GM12878 (cell line): ENCODE data around the gene OR6B2. TPM values are rescaled to one million over a fixed set of nuclear protein-coding genes. Genes with fewer than 3 reads are reported as not detected.

ENCODE experiments used
- ATAC-seq: fragments of 200-7000 bp; cut with Tn5 transposase; 3 replicates; pipeline ENCODE4 v1.9.1; 2020; ENCODE audit warnings: mild to moderate bottlenecking, moderate library complexity
- BruUV-seq: library from RNA; stranded (reverse); fragments of 400-500 nt; replicated peaks from 2 replicates; lab custom pipeline; 2021; lab: Mats Ljungman, UMichigan
- CTCF ChIA-PET: fragments of 300-600 bp; sonication (Branson Sonifier 250); formaldehyde crosslinking; extraction: SDS; loops from one replicate; lab custom pipeline; 2021; ENCODE audit warnings: inconsistent platforms; lab: Yijun Ruan, JAX
- POLR2A ChIA-PET: fragments of 350-600 bp; formaldehyde crosslinking; extraction: SDS; loops from one replicate; lab custom pipeline; 2021; ENCODE audit warnings: inconsistent platforms; lab: Charles Lee
- RAD21 ChIA-PET: fragments of 300-600 bp; sonication (Branson Sonifier 250); formaldehyde crosslinking; loops from one replicate; lab custom pipeline; 2023; ENCODE audit warnings: antibody characterized with exemption; ENCODE audit not compliant: unreplicated experiment; lab: Charles Lee
- SMC1A ChIA-PET: fragments of 300-600 bp; sonication (Branson Sonifier 250); formaldehyde crosslinking; loops from one replicate; lab custom pipeline; 2023; ENCODE audit not compliant: unreplicated experiment, uncharacterized antibody; lab: Charles Lee
- DNase-seq: peaks from one replicate; pipeline ENCODE4 v3.0.0-alpha.2; 2011; ENCODE audit warnings: low read depth, low spot score
- FAIRE-seq: peaks from 3 replicates; lab custom pipeline; 2011; peaks lifted over from hg19 to GRCh38; lab: Jason Lieb, UNC
- H2AFZ ChIP-seq: 2 replicates; pipeline ENCODE4 v1.6.0; 2011; ENCODE audit warnings: low read depth, low read length, control low read depth; ENCODE audit not compliant: control insufficient read depth
- H3K27ac ChIP-seq: 2 replicates; pipeline ENCODE4 v1.5.1; 2011; ENCODE audit warnings: control low read depth; ENCODE audit not compliant: control insufficient read depth, insufficient read depth
- H3K27me3 ChIP-seq, 2 experiments: replicated peaks in 1 of 2; 2 replicates each; pipeline versions ENCODE4 v1.6.0 to v1.6.1; 2011; ENCODE audit warnings: low read length in 1 of 2; ENCODE audit not compliant: control insufficient read depth in 2 of 2, insufficient read depth in 2 of 2
- H3K36me3 ChIP-seq, 2 experiments: 2 replicates each; pipeline ENCODE4 v1.5.1; 2011; ENCODE audit warnings: low read length in 1 of 2; ENCODE audit not compliant: control insufficient read depth in 2 of 2, insufficient read depth in 2 of 2
- H3K4me1 ChIP-seq: 2 replicates; pipeline ENCODE4 v1.6.1; 2011; ENCODE audit warnings: mild to moderate bottlenecking, low read length, moderate library complexity, mixed read lengths; ENCODE audit not compliant: control insufficient read depth, insufficient read depth
- H3K4me2 ChIP-seq: 2 replicates; pipeline ENCODE4 v1.6.0; 2011; ENCODE audit warnings: control low read depth; ENCODE audit not compliant: control insufficient read depth, insufficient read depth
- H3K4me3 ChIP-seq: fragments of 200-600 bp; sonication (generic); 2 replicates; pipeline ENCODE4 v1.5.1; 2016
- H3K79me2 ChIP-seq: 2 replicates; pipeline ENCODE4 v1.6.0; 2011; ENCODE audit warnings: low read length; ENCODE audit not compliant: control insufficient read depth, insufficient read depth
- H3K9ac ChIP-seq: 2 replicates; pipeline ENCODE4 v1.8.0; 2011; ENCODE audit warnings: low read length, control low read depth, mixed read lengths; ENCODE audit not compliant: control insufficient read depth, insufficient read depth
- H3K9me3 ChIP-seq: replicated peaks from 3 replicates; pipeline ENCODE4 v1.5.1; 2011; ENCODE audit warnings: mild to moderate bottlenecking, low read length; ENCODE audit not compliant: control insufficient read depth, insufficient read depth
- H4K20me1 ChIP-seq: 2 replicates; pipeline ENCODE4 v1.6.0; 2011; ENCODE audit not compliant: control insufficient read depth, insufficient read depth
- FOXK2 ChIP-seq: fragments of 450-650 bp; IDR thresholded peaks from 2 replicates; pipeline ENCODE4 v1.6.1; 2017; ENCODE audit warnings: mild to moderate bottlenecking, moderate library complexity
- IKZF1 ChIP-seq: fragments of 450-650 bp; conservative IDR thresholded peaks from 2 replicates; pipeline ENCODE4 v1.6.1; 2017; ENCODE audit warnings: antibody characterized with exemption, mild to moderate bottlenecking
- MTA2 ChIP-seq: fragments of 450-650 bp; IDR thresholded peaks from 2 replicates; pipeline ENCODE4 v1.6.1; 2016; ENCODE audit warnings: low read depth, mild to moderate bottlenecking, moderate library complexity
- NFXL1 ChIP-seq: fragments of 450-650 bp; IDR thresholded peaks from 2 replicates; pipeline ENCODE4 v1.6.1; 2017; ENCODE audit warnings: antibody characterized with exemption, mild to moderate bottlenecking, borderline replicate concordance
- PAX5 ChIP-seq: IDR thresholded peaks from 2 replicates; pipeline ENCODE4 v1.6.1; 2011; ENCODE audit warnings: low read depth, low read length, borderline replicate concordance
- PAX8 ChIP-seq: fragments of 450-650 bp; IDR thresholded peaks from 2 replicates; pipeline ENCODE4 v1.6.1; 2017; ENCODE audit warnings: mild to moderate bottlenecking, moderate library complexity
- RAD21 ChIP-seq: IDR thresholded peaks from 2 replicates; pipeline ENCODE4 v1.6.1; 2011; ENCODE audit warnings: mild to moderate bottlenecking, low read depth, low read length, moderate library complexity; ENCODE audit not compliant: insufficient read depth
- SPI1 ChIP-seq: IDR thresholded peaks from 2 replicates; pipeline ENCODE4 v1.6.1; 2011; ENCODE audit warnings: low read depth, mild to moderate bottlenecking, low read length, moderate library complexity, borderline replicate concordance; ENCODE audit not compliant: insufficient read depth
- SUPT20H ChIP-seq: IDR thresholded peaks from 2 replicates; pipeline ENCODE4 v1.6.1; 2011; ENCODE audit warnings: low read depth, mild to moderate bottlenecking, low read length, moderate library complexity, borderline replicate concordance; ENCODE audit not compliant: control insufficient read depth
- TAF1 ChIP-seq: IDR thresholded peaks from 2 replicates; pipeline ENCODE4 v1.6.1; 2011; ENCODE audit warnings: mild to moderate bottlenecking, low read depth, low read length, borderline replicate concordance
- TARDBP ChIP-seq: IDR thresholded peaks from 2 replicates; pipeline ENCODE4 v1.6.1; 2016; ENCODE audit warnings: borderline replicate concordance
- YBX1 ChIP-seq: fragments of 450-650 bp; IDR thresholded peaks from 2 replicates; pipeline ENCODE4 v1.6.1; 2016; ENCODE audit warnings: antibody characterized with exemption
- ZNF24 ChIP-seq: fragments of 450-650 bp; IDR thresholded peaks from 2 replicates; pipeline ENCODE4 v1.6.1; 2017; ENCODE audit warnings: antibody characterized with exemption, mild to moderate bottlenecking
- WGBS: methylation state at CpG from one replicate; pipeline ENCODE4 v1.1.6; 2016; ENCODE audit warnings: low lambda C conversion rate; ENCODE audit not compliant: insufficient replicate concordance, insufficient coverage; ENCODE audit errors: missing lambda C conversion rate; 5-methylcytosine and 5-hydroxymethylcytosine counted together
- in situ Hi-C: fragments of 300-500 bp; cut with MboI; formaldehyde crosslinking; loops from 9 replicates; pipeline ENCODE4 v1.14.3; 2018; ENCODE audit warnings: mixed read lengths
- intact Hi-C: fragments of 100-400 bp; cut with micrococcal nuclease; formaldehyde crosslinking; loops from one replicate; pipeline ENCODE4 v1.14.2; 2022; ENCODE audit not compliant: unreplicated experiment
- polyA plus RNA-seq, 11 experiments: library from polyadenylated mRNA; depleted of rRNA in 4 of 11; unstranded in 6 of 11; stranded (reverse) in 5 of 11; fragments of >200 nt; fragmentation: Nextera tagmentation in 4 of 11; fragmentation: Illumina TruSeq in 1 of 11; extraction: Ambion mirVana in 4 of 11; extraction: Trizol in 1 of 11; gene quantifications; 1 replicate in 1 of 11; 2 replicates in 10 of 11; pipeline versions ENCODE4 v1.2.1 to v1.2.3, GENCODE V29; 2011 to 2016; ENCODE audit warnings: inconsistent platforms in 2 of 11, missing spikeins in 2 of 11, low read depth in 1 of 11
- total RNA-seq, 4 experiments: library from RNA; depleted of rRNA in 3 of 4; stranded (reverse); fragments of >200 nt in 3 of 4; fragmentation: Illumina TruSeq in 1 of 4; extraction: Trizol in 1 of 4; gene quantifications; 2 replicates each; pipeline versions ENCODE4 v1.2.1 to v1.2.3, GENCODE V29; 2013 to 2021
- TF ChIP-seq, protein P1 (sequence below): fragments of 450-650 bp; IDR thresholded peaks from 2 replicates; pipeline ENCODE4 v1.6.1; 2017; ENCODE audit warnings: mild to moderate bottlenecking
- TF ChIP-seq, protein P2 (sequence below): fragments of 450-650 bp; IDR thresholded peaks from 2 replicates; pipeline ENCODE4 v1.6.1; 2014; ENCODE audit warnings: mild to moderate bottlenecking

Gene OR6B2
- total and polyA plus RNA-seq, 10 of the 15 experiments (the other 5 are each of a cell fraction or from before 2014, with no cell fraction given), result not detected

- POLR2A ChIA-PET, result no interaction called here
- SMC1A ChIA-PET, result no interaction called here
- H3K4me1 ChIP-seq, result no peaks in the 10 kb centered on the region
- no peak overlapping the region for H3K9ac ChIP-seq
- ATAC-seq, result no peak
- no peaks in the 10 kb centered on the region; a peak in 2 of 4 replicates for H3K27me3 ChIP-seq
- intact Hi-C loops (no loop called here), in situ Hi-C loops (no loop called here)
- no peak for FAIRE-seq
- H4K20me1 ChIP-seq, result no peaks in the 10 kb centered on the region
- RAD21 ChIA-PET, result no interaction called here
- TF ChIP-seq FOXK2 (no peak), IKZF1 (no peak), SPI1 (no peak), PAX5 (no peak), NFXL1 (no peak), TARDBP (no peak), RAD21 (no peak), TAF1 (no peak), PAX8 (no peak), ZNF24 (no peak), YBX1 (no peak), SUPT20H (no peak), MTA2 (no peak)
- TF ChIP-seq, protein P1, sequence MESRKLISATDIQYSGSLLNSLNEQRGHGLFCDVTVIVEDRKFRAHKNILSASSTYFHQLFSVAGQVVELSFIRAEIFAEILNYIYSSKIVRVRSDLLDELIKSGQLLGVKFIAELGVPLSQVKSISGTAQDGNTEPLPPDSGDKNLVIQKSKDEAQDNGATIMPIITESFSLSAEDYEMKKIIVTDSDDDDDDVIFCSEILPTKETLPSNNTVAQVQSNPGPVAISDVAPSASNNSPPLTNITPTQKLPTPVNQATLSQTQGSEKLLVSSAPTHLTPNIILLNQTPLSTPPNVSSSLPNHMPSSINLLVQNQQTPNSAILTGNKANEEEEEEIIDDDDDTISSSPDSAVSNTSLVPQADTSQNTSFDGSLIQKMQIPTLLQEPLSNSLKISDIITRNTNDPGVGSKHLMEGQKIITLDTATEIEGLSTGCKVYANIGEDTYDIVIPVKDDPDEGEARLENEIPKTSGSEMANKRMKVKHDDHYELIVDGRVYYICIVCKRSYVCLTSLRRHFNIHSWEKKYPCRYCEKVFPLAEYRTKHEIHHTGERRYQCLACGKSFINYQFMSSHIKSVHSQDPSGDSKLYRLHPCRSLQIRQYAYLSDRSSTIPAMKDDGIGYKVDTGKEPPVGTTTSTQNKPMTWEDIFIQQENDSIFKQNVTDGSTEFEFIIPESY, result no peak
- TF ChIP-seq, protein P2, sequence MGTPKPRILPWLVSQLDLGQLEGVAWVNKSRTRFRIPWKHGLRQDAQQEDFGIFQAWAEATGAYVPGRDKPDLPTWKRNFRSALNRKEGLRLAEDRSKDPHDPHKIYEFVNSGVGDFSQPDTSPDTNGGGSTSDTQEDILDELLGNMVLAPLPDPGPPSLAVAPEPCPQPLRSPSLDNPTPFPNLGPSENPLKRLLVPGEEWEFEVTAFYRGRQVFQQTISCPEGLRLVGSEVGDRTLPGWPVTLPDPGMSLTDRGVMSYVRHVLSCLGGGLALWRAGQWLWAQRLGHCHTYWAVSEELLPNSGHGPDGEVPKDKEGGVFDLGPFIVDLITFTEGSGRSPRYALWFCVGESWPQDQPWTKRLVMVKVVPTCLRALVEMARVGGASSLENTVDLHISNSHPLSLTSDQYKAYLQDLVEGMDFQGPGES, result no peak
- 14% methylated on average over 11 of the region's 11 CpGs for WGBS
- DNase-seq, result no peak
- no peak overlapping the region for H3K27ac ChIP-seq
- no peaks in the 10 kb centered on the region for H3K79me2 ChIP-seq
- CTCF ChIA-PET, result no interaction called here
- H3K36me3 ChIP-seq, result no peaks in the 10 kb centered on the region
- H3K9me3 ChIP-seq, result no peaks in the 10 kb centered on the region
- H3K4me3 ChIP-seq, result no peak overlapping the region
- H3K4me2 ChIP-seq, result no peak overlapping the region
- no TSS peak for BruUV-seq
- no peak overlapping the region for H2AFZ ChIP-seq
These were observed 12.5 kb upstream of the OR6B2 start for GRCh38 chr2:240042740-240043139.
